ENCODE results near the gene CTIF. TPM values are rescaled to one million over a fixed set of nuclear protein-coding genes. Genes with fewer than 3 reads are reported as not detected.

Gene CTIF
- total RNA-seq, 1 experiment from 2014 or later = 5.0 TPM

DNA sequence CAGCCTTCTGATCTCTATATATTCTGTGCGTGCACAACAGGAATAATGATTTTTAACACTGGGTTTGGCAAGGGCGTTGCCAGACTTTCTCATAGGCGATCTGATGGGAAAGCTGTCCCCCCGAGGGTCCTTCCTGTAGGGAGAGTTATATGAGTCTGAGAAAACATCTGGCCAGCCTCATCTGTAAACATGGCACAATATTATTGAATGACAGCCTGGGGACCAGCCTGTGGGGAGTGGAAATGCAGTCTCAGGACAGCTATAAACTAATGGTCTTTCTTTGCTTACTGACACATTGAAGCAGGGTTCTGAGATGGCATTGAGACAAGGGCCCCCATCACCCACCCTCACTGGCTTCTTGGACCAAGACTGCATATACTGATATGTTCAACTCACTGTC, 62.5 kb downstream of the CTIF start:
- no peak for DNase-seq (ENCODE audit: low spot score)

- DNase-seq (ENCODE audit: low spot score) = no peak
Measured at GRCh38 chr18:48602759-48603390, 64.0 kb downstream of the CTIF start.

GRCh38 chr18:48605408-48605845, 66.6 kb downstream of the CTIF start:
- DNase-seq (ENCODE audit: low spot score) = no peak

DNA sequence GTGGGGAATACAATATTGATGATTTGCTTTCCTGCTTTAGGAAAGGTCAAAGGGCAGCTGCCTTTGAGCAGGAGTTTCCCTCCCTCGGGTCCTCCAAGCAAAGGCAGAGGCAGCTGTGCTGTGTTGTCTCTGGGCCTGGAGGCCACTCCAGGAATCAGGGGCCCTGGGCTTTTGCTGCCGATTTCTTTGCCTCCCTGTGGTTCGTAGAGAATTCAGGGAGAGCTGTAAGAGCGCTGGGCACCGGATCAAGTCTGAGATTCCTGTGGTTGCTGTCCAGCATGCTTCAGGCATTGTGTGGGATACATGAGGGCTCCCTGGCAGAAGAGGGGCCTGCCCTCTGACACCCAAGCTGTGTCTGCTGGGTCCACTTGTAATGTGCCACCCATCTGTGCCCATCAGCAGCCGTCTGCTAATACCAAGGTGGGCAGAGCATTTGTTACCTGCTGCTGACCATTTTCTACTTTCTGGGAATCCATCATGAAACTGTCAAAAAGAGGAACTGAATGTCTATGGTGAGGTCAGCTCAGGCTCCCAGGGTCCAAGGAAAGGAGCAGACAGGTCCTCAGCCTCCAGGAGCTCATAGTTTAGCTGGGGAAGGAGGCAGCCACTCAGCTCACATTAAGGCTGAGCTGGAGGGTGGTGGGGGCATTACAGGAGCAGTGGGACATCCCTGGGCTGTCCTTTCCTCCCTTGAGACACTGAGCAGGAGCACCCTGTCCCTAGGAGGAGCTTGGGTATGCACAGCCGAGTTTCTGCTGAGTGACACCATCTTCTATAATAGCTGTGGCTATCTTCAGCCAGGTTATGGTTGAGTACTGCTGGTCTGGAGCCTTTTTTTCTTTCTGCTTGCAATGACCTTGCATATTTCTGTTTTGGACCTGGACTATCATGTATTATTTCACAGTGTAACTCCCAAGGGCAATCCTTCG, 68.5 kb downstream of the CTIF start:
- DNase-seq (ENCODE audit: low spot score) = peak; percentile 73

- DNase-seq (ENCODE audit: low spot score) = no peak
Measured at GRCh38 chr18:48608581-48608980, 69.8 kb downstream of the CTIF start.

- no peak for DNase-seq (ENCODE audit: low spot score)
Measured at GRCh38 chr18:48609114-48609513, 70.3 kb downstream of the CTIF start.

DNA sequence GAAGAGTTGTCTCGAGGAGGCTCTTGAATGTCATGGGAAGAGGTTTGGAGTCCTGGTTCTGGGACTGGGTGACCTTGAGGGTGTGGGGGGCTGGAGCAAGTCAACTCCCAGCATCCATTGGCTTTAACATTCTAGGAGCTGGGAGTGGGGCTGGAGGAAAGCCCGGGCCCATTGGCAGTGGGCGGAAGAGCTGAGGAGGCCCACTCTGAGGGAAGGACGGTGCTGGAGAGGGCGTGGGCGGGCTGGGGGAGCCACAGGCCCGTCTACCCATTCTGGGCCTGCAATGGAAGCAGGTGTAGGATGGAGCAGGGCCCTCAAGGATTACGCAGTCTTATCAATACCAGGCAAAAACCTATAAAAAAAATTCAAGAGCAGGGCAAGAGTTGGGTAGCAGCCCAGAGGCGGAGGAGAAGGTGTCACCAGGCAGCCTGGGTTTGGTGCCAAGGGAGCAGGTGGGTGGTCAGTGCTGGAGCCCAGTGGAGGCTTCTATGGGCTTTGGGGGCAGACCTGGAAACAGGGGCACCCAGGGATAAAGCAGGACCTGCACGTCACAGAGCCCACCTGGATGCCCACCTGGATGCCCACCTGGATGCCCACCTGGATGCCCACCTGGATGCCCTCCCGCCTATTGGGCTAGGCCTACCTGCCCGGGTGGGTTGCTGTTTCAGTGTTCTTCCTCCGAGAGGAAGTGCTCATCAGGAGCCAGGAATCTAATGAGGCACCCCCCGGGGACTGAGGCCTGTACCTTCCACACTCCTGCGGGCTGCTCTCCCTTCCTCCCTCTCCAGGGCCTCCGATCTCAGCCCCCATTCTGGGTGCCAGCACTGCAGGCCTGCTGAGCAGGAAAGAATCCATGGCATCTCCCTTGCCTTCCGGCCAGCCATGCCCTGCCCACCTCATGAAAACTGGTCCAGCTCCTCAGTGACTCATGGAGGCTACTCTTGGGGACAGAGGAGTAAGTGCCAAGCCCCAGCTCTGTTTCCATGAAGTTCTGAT, 71.3 kb downstream of the CTIF start:
- no peak for DNase-seq (ENCODE audit: low spot score)

- no peak for DNase-seq (ENCODE audit: low spot score)
Measured at GRCh38 chr18:48611203-48611602, 72.4 kb downstream of the CTIF start.

GRCh38 chr18:48611785-48612480, 73.1 kb downstream of the CTIF start:
- DNase-seq (ENCODE audit: low spot score) = no peak

GRCh38 chr18:48612511-48612910, 73.7 kb downstream of the CTIF start:
- no peak for DNase-seq (ENCODE audit: low spot score)

GRCh38 chr18:48612917-48613316, 74.1 kb downstream of the CTIF start:
- no peak for DNase-seq (ENCODE audit: low spot score)

DNA sequence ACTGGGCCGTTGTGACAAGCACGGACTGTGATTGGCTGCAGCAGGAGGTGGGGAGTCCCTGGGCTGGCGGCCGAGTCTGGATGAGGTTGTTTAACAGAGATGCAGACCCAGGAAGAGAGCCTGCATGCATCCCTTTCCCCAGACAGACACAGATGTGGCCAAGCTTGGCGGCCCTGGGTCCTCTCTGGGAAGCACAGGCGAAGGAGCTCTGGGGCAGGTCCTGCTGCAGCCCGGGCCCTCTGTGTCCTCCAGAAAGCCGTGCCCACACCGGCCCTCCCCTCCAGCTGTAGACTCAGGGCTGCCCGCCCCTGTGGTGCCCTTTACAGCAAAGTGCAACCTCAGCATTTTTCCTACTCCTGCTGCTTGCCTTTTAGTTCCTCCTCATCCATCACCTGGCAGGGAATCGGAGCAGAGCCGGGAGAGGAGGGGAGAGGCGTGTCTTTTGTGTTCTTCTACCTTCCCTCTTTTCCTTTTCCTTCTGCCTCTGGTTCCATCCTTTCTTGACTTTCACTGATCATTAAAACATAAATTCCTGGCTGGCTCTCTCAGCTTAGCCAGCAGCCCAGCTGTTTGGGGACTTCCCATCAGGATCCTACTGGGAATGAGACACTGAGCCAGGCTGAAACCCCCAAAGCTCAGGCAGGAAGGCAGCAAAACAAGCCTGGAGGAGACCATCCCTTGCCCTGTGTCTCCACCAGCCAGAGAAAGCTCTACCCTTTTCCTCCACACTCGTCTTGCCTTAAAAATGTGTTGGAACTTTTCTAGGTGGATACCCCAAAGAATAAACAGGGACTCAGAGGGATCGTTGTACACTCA, 75.0 kb downstream of the CTIF start:
- no peak for DNase-seq (ENCODE audit: low spot score)

- no peak for DNase-seq (ENCODE audit: low spot score)
Measured at GRCh38 chr18:48615566-48616401, 77.0 kb downstream of the CTIF start.

GRCh38 chr18:48616484-48617255, 77.8 kb downstream of the CTIF start:
- DNase-seq (ENCODE audit: low spot score) = no peak

DNA sequence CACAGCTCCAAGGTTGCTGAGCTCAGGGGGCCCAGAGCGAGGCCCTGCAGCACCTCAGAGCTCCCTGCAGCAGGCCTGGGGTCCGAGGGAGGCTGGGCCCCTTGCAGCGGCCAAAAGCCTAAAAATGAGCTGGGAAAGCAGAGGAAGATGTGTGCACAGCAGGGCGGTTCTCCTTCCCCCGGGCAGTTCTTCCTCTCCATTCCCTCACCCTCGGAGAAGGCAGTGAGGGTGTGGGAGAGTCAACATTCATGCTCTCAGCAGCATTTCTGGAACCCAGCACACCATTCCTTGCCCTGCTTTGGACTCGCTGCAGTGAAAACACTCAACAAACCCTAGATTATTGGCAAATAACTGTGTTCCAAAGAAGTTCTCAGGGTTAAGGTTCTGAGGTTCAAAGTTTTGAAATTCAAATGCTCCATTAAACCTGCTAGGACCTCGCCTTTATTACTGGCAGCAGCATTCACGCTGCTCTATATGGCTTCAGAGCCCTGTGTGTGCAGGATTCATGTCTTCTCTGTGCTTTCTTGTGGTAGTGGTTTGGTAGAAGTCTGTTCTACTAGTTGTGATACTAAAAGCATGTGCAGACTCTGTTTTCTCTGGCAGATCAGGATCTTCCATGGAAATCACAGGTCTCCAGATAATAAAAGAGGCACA, 79.1 kb downstream of the CTIF start:
- DNase-seq (ENCODE audit: low spot score) = no peak

GRCh38 chr18:48619016-48619415, 80.2 kb downstream of the CTIF start:
- DNase-seq (ENCODE audit: low spot score) = no peak

GRCh38 chr18:48619501-48619900, 80.7 kb downstream of the CTIF start:
- DNase-seq (ENCODE audit: low spot score) = no peak

DNA sequence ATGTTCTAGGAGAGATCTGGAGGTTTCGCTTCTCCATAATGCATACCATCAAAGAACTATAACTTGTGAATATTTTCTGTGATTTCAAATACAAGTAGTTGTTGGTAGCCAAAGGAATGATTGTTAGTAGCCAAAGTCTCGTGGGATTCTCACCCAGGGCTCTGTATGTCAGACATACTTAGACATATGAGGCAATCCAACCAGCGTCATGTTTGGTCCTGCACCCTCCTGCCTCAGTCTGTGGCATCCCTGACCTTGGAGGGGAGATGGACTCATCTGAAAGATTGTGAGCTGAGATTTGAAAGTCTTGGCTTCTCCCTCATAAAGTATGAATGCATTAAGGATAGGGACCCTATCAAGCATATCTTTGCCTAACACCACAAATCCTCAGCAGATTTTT, 81.2 kb downstream of the CTIF start:
- no peak for DNase-seq (ENCODE audit: low spot score)

All from H4 (cell line).